Mucosa of rectum (tissue), 2 donors: Measurements from ENCODE around the gene CHST13.

Experiments used
- H3K27ac ChIP-seq, 2 donors: one replicate each; pipeline ENCODE4 v1.7.0; 2013; ENCODE audit warnings: inconsistent platforms in 2 of 2, low read depth in 2 of 2, low read length in 2 of 2
- H3K27me3 ChIP-seq, 2 donors: one replicate each; pipeline ENCODE4 v1.7.0; 2013; ENCODE audit warnings: low read length in 2 of 2; ENCODE audit not compliant: control insufficient read depth in 2 of 2, insufficient read depth in 2 of 2
- H3K36me3 ChIP-seq, 2 donors: one replicate each; pipeline ENCODE4 v1.7.0; 2013; ENCODE audit warnings: low read length in 2 of 2; ENCODE audit not compliant: control insufficient read depth in 2 of 2, insufficient read depth in 2 of 2
- H3K4me1 ChIP-seq, 2 donors: one replicate each; pipeline ENCODE4 v1.7.0; 2013; ENCODE audit warnings: low read length in 2 of 2, mild to moderate bottlenecking in 1 of 2; ENCODE audit not compliant: control insufficient read depth in 2 of 2, insufficient read depth in 2 of 2
- H3K4me3 ChIP-seq, 2 donors: one replicate each; pipeline ENCODE4 v1.7.0; 2013; ENCODE audit warnings: low read length in 2 of 2
- H3K9ac ChIP-seq, 2 donors: one replicate each; pipeline ENCODE4 v1.7.0; 2013; ENCODE audit warnings: low read length in 2 of 2, low read depth in 1 of 2, mild to moderate bottlenecking in 1 of 2
- H3K9me3 ChIP-seq, 2 donors: one replicate each; pipeline ENCODE4 v1.7.0; 2013; ENCODE audit warnings: low read length in 2 of 2; ENCODE audit not compliant: control insufficient read depth in 2 of 2
- donor health status: healthy.
- donor health status: Normal muscosa, but diverticular disease.

Gene CHST13, protein sequence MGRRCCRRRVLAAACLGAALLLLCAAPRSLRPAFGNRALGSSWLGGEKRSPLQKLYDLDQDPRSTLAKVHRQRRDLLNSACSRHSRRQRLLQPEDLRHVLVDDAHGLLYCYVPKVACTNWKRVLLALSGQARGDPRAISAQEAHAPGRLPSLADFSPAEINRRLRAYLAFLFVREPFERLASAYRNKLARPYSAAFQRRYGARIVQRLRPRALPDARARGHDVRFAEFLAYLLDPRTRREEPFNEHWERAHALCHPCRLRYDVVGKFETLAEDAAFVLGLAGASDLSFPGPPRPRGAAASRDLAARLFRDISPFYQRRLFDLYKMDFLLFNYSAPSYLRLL

DNA sequence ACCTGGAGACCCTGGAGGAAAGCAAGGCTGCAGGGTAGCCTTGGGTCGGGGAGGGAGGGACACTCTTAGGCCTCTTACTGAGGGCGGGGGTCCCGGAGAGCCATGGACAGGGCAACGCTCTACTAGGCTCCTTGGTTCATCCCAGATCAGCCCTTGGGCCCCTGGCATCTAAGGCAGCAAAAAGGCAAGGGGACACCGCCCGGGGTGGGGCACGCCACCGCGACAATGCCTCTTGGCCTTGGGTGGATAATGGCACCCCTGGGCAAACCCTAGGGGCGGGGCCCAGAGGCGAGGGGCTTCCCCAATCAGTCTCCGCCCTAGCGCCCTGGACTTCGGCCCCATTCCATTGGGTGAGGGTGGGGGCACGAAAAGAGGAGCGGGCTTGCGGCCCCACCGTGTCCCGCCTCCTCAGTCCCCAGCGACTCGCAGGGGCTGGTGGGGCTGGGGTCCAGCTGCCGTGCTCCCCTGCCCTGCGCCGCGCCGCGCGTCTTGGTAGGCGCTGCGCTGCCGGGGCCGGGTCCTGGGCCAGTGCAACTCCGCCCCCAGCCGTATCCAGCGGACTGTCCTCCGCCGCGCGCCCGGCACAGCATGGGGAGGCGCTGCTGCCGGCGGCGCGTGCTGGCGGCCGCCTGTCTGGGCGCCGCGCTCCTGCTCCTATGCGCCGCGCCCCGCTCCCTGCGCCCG lies at the start of gene CHST13:
CHST13 (plus strand) TSS at position 411 of the 684 bp plus-strand sequence; CDS start at position 589, 178 bp downstream.
- Histone ChIP-seq H3K27ac (peak within 1 kb of the TSS; percentile 44 to 48), H3K9ac (peak within 1 kb of the TSS; percentile 32 to 68), H3K27me3 (peaks cover 4 to 5% of the 10 kb centered on the region in 2 donors), H3K36me3 (no peaks in the 10 kb centered on the region), H3K4me3 (peak within 1 kb of the TSS; percentile 56 to 62), H3K4me1 (peaks cover 14% of the 10 kb centered on the region in 2 donors), H3K9me3 (no peaks in the 10 kb centered on the region)

DNA sequence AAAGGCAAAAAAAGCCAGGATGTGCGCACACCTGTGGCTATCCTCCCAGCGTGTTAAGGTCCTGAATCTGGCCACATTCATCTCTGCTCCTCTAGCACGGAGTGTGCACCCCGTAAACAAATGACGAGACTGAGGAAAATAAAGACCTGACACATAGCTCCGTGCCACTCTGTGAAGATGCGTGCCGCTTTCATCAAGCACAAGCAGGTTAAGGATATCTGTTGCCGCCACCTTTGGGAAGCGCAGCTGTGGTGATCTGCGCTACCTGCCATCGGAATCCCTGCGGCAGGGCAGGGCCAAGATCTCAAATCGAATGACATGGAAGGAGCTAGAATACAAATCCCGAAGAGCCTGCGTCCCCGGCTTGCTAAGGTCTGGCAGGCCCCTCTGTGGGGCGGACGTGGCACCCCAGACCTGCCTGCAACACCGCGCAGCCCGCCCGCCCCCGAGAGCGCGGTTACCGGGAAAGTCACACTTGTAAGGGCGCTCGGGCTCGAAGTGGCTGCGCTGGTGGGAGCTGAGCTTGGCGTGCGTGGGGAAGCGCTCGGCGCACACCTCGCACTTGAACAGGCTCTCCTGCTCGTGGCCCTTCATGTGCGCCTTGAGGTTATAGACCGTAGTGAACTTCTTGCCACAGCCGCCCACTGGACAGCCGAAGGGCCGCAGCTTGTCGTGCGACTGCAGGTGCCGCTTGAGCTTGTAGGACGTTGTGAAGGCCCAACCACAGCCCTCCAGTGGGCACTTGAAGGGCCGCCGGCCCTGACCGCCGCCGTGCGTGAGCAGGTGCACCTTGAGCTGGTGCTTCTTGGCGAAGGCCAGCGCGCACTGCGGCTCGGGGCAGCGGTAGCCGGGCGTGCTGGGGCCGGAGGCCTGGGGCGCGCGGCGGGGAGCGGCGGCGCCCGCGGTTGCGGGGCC lies 49.2 kb upstream of the CHST13 start:
- peak overlapping the region; percentile 85 to 90 for H3K27ac ChIP-seq
- H3K36me3 ChIP-seq = peaks cover 15 to 26% of the 10 kb centered on the region in 2 donors
- H3K27me3 ChIP-seq = no peaks in the 10 kb centered on the region
- H3K4me1 ChIP-seq = peaks cover 31 to 35% of the 10 kb centered on the region in 2 donors
- peak overlapping the region; percentile 81 to 83 for H3K9ac ChIP-seq
- no peaks in the 10 kb centered on the region for H3K9me3 ChIP-seq
- peak overlapping the region; percentile 69 to 87 for H3K4me3 ChIP-seq

DNA sequence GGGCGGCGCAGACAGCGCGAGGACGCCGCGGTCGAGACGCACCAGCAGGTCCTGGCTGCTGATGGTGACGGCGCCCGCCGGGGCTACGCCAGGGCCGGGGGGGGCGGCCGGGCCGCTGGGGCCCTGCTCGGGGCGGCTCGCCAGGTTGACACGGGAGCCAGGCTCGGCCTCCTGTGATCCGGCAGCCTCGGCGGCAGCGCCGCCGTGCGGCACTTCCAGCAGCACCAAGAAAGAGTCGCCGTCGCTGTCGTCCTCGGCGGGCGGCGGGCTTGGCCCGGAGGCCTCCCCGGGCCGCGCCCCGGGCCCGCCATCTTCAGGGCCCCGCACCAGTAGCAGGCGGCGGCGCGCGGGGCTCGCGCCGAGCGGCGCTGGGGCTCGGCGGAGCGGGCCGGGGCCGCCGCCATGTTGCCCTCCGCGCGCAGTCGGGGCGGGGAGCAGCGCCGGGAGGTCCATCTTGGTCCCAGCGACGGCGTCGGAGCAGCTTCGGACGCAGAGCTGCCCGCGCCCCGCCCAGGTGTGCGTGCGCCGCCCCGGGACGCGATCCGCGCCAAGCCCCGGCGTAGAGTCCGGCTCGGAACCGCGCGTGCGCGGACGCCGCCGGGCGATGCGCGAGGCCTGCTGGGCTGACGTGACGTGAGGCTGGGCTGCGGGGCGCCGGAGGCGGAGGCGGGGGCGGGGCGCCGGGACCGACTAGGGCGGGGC lies 48.4 kb upstream of the CHST13 start, which contains the start of gene ZXDC:
ZXDC (minus strand) TSS at position 479 of the 702 bp plus-strand sequence; CDS start at position 453, 26 bp downstream.
- peak within 1 kb of the TSS; percentile 88 to 97 for H3K4me3 ChIP-seq
- peaks cover 7 to 18% of the 10 kb centered on the region in 2 donors for H3K36me3 ChIP-seq
- no peaks in the 10 kb centered on the region for H3K9me3 ChIP-seq
- H3K27me3 ChIP-seq = no peaks in the 10 kb centered on the region
- peak within 1 kb of the TSS; percentile 91 to 93 for H3K9ac ChIP-seq
- H3K4me1 ChIP-seq = peaks cover 31 to 35% of the 10 kb centered on the region in 2 donors
- H3K27ac ChIP-seq = peak within 1 kb of the TSS; percentile 85 to 92

DNA sequence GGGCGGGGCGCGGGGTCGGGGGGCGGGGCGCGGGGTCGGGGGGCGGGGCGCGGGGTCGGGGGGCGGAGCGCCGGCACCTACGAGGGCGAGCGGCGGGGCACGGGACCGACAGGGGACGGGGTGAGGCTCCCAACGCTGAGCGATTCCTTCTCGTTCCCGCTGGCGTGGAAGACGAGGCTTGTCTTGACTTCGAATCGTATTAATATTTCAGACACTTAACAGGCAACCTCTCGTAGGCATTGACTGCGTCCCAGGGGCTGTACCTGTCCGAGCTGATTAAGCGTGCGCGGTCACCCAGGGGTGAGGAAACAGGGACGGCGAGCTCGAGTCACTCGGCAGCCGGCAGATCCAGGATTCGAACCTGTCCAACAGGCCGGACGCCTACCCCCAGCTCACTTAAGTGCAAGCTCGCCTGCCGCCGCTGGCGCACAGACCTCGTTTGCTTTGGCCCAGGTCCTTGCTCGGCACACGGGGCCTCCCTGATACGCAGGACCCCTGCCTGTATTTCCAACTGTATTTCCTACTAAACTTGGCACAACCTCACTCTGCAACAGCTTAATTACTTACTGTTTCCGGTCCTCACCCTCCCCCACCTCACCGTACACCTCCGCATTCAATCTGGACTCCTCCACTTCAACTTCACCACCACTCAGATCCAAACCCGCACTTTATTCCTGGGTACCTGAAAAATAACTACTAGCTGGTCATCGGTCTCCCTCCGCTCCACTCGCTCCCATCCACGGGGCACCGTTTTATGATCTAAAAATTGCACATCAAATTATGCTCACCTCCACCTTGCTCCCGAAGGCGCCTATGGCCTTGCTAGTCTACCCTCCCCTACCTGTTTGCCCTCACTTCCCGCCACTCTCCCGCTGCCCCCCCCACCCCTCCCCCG lies 47.5 kb upstream of the CHST13 start:
- H3K9ac ChIP-seq = peak overlapping the region; percentile 91 to 93
- no peaks in the 10 kb centered on the region for H3K27me3 ChIP-seq
- H3K27ac ChIP-seq = peak overlapping the region; percentile 84 to 92
- H3K36me3 ChIP-seq = peaks cover 0 to 9% of the 10 kb centered on the region in 2 donors
- no peaks in the 10 kb centered on the region for H3K9me3 ChIP-seq
- peak overlapping the region; percentile 88 to 97 for H3K4me3 ChIP-seq
- peaks cover 31 to 35% of the 10 kb centered on the region in 2 donors for H3K4me1 ChIP-seq

DNA sequence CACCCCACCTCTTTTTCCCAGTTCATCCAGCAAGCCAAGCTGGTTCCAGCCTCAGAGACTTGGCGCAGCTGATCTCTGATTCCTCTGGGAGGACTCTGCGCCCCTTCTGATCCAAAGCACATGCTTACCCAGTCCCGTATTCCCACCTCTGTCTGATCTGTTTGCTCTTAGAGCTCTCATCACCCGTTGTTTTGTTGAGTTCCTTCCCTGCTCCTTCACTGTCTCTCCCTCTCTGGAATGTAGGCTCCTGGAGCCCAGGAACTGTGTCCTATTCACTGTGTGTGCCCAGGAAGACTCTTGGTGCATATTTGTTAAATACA lies 46.9 kb upstream of the CHST13 start:
- no peaks in the 10 kb centered on the region for H3K9me3 ChIP-seq
- H3K4me3 ChIP-seq = no peak overlapping the region
- H3K9ac ChIP-seq = no peak overlapping the region
- no peak overlapping the region for H3K27ac ChIP-seq
- peaks cover 0 to 5% of the 10 kb centered on the region in 2 donors for H3K36me3 ChIP-seq
- H3K4me1 ChIP-seq = peaks cover 28 to 36% of the 10 kb centered on the region in 2 donors
- H3K27me3 ChIP-seq = no peaks in the 10 kb centered on the region

DNA sequence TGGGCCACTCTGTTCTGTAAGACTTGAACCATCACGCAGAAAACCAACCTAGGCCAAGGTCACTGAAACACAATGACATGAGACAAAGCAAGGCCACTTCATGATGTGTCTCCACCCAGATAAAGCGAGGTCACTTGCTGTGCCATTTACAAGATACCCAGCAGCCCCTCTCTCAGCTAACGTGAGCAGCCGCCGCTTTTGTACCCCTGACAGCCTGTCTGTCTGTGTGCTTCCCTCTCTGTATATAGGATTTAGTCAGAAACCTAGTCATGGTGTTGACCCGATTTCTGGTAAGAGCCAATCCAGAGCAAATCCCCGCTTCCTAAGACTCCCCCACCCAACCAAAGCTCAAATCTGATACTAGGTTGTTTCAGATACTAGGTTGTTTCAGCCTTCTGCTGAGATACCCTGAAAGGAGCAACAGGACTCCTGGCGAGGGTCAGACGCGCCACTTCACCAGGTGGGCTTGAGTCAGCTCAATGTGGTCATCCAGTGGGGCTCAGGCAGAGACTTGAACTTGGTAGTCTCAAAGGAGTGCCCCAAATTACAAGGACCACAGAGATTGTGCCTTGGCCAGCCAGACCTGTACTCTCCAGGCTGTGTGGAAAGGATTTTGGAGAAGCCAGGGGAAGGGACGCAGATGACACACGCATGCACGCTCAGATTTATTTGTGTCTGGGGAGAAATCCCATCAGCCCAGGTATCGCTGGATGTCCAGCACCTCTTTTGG lies 45.2 kb upstream of the CHST13 start:
- no peak overlapping the region for H3K9ac ChIP-seq
- no peaks in the 10 kb centered on the region for H3K36me3 ChIP-seq
- peaks cover 11 to 20% of the 10 kb centered on the region in 2 donors for H3K4me1 ChIP-seq
- no peaks in the 10 kb centered on the region for H3K9me3 ChIP-seq
- H3K27me3 ChIP-seq = no peaks in the 10 kb centered on the region
- no peak overlapping the region for H3K27ac ChIP-seq
- H3K4me3 ChIP-seq = no peak overlapping the region

DNA sequence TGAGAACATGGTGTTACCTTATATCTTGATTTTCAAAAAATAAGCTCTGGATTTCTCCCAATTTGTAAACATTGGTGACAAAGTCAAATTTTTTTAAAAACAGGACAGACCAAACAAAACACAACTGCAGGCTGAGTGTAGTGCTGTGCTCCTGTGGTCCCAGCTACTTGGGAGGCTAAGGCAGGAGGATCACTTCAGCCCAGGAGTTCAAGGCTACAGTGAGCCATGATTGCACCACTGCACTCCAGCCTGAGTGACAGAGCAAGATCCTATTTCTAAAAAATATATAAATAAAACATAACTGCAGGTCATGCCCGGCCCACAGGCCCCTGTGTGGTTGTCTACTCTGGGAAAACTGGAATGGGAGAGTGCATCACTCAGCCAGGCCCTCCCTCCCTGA lies 44.3 kb upstream of the CHST13 start:
- Histone ChIP-seq H3K27me3 (no peaks in the 10 kb centered on the region), H3K9me3 (no peaks in the 10 kb centered on the region), H3K36me3 (no peaks in the 10 kb centered on the region), H3K4me3 (no peak overlapping the region), H3K9ac (no peak overlapping the region), H3K4me1 (peaks cover 3 to 13% of the 10 kb centered on the region in 2 donors), H3K27ac (no peak overlapping the region)

DNA sequence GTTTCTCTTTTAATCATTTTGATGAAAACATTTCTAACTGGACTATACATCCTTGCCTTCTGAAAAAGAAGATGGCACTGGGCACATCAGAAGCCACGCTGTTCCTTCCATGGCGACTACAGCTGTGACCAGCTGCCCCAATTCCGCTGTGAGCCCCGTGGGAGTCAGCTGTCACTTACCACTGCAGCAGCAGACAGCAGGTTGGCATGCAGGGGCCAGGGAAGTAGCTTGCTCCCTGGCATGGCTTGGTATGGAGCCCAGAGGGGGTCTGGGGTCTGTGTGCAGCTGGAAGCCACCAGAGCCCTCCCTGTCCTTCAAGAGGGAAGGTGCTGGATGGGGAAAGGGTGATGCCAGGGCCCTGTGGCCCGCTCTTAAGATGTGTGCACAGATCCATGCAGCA lies 43.7 kb upstream of the CHST13 start:
- no peaks in the 10 kb centered on the region for H3K27me3 ChIP-seq
- no peak overlapping the region for H3K27ac ChIP-seq
- no peaks in the 10 kb centered on the region for H3K36me3 ChIP-seq
- H3K9me3 ChIP-seq = no peaks in the 10 kb centered on the region
- H3K4me1 ChIP-seq = peaks cover 0 to 11% of the 10 kb centered on the region in 2 donors
- no peak overlapping the region for H3K9ac ChIP-seq
- H3K4me3 ChIP-seq = no peak overlapping the region
